Body of pancreas (tissue), 4 donors: ENCODE measurements around the gene ABL1.

Experiments used
- POLR2A ChIP-seq, 3 donors: fragments of 450-650 bp; IDR thresholded peaks; one replicate each; pipeline ENCODE4 v1.6.1; 2016; ENCODE audit warnings: antibody characterized with exemption in 3 of 3, mild to moderate bottlenecking in 2 of 3
- TF ChIP-seq, protein P1 (sequence below), 7 experiments: fragments of 450-650 bp in 4 of 7; fragments of 200-600 bp in 3 of 7; sonication (generic) in 3 of 7; IDR thresholded peaks; one replicate each; pipeline ENCODE4 v1.5.1; 2016 to 2019; ENCODE audit warnings: antibody characterized with exemption in 7 of 7

DNA sequence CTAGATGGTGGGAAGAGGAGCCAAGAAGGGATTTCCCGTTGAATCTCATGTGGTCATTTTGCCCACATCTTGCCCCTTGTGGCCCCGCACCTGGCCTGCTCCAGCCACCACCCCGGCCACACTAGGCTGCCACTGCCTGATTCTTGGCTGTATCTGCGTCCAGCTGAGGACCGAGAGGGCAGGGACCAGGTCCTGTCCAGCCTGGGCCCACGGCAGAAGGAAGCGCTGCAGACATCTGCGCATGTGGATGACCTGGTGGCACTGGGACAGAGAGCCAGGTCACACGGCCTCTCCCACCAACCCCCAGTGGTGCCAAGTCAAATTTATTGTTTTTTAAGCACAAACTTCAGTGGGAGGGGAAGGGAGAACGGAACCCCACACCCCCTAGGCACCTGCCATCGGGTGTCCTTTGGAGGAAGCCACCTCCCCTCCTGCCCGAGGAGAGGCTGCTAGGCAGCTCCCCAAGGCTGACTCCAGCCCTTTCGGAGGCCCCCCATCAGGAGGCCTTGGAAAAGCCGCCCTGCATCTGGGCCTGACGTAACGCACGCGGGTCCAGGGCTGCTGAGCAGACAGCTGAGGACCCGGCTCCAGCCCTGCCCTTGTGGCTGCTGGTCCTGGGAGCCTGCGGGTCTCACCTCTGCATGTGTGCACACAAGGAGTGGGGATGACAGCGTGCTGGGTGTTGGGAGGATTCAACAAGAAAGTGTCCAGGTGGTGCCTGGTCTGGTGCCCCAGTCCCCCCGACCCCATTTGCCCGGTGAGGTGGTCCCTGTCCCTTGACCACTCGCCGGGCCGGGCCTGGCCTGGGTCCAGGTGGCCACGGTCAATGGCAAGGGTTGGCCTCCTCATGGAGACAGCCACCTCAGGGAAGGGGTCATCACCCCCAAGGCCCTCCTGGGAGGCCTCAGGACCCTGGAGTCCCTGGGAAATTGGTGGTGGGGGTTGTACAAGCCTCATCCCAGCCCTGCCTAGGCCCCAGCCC is 67.4 kb downstream of the ABL1 start:
- TF ChIP-seq, protein P1, sequence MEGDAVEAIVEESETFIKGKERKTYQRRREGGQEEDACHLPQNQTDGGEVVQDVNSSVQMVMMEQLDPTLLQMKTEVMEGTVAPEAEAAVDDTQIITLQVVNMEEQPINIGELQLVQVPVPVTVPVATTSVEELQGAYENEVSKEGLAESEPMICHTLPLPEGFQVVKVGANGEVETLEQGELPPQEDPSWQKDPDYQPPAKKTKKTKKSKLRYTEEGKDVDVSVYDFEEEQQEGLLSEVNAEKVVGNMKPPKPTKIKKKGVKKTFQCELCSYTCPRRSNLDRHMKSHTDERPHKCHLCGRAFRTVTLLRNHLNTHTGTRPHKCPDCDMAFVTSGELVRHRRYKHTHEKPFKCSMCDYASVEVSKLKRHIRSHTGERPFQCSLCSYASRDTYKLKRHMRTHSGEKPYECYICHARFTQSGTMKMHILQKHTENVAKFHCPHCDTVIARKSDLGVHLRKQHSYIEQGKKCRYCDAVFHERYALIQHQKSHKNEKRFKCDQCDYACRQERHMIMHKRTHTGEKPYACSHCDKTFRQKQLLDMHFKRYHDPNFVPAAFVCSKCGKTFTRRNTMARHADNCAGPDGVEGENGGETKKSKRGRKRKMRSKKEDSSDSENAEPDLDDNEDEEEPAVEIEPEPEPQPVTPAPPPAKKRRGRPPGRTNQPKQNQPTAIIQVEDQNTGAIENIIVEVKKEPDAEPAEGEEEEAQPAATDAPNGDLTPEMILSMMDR (IDR thresholded peaks at IDR 0.05): no peak
- no peak for TF ChIP-seq POLR2A (IDR thresholded peaks at IDR 0.05)
